ENCODE data around the gene INPP5D.

Gene INPP5D

GRCh38 chr2:233143700-233144331 lies 83.7 kb downstream of the INPP5D start:
- TF ChIP-seq CTCF (IDR thresholded peaks at IDR 0.05; ENCODE audit: low read depth, low read length) = no peak
- peaks cover 6% of the 10 kb centered on the region for H3K36me3 ChIP-seq
- no peak for DNase-seq
- H3K27me3 ChIP-seq (ENCODE audit: insufficient read depth, low read depth, severe bottlenecking) = no peaks in the 10 kb centered on the region
- H3K27ac ChIP-seq = no peak overlapping the region
- H3K4me3 ChIP-seq (ENCODE audit: low read depth, low read length) = no peak overlapping the region
- H3K9me3 ChIP-seq (ENCODE audit: severe bottlenecking) = peaks cover 3% of the 10 kb centered on the region

GRCh38 chr2:233145726-233146125 lies 85.6 kb downstream of the INPP5D start:
- TF ChIP-seq CTCF (IDR thresholded peaks at IDR 0.05; ENCODE audit: low read depth, low read length) = no peak
- Histone ChIP-seq H3K9me3 (ENCODE audit: severe bottlenecking) (no peaks in the 10 kb centered on the region), H3K27me3 (ENCODE audit: insufficient read depth, low read depth, severe bottlenecking) (no peaks in the 10 kb centered on the region), H3K27ac (no peak overlapping the region), H3K36me3 (peaks cover 11% of the 10 kb centered on the region), H3K4me3 (ENCODE audit: low read depth, low read length) (no peak overlapping the region)
- DNase-seq = no peak

DNA sequence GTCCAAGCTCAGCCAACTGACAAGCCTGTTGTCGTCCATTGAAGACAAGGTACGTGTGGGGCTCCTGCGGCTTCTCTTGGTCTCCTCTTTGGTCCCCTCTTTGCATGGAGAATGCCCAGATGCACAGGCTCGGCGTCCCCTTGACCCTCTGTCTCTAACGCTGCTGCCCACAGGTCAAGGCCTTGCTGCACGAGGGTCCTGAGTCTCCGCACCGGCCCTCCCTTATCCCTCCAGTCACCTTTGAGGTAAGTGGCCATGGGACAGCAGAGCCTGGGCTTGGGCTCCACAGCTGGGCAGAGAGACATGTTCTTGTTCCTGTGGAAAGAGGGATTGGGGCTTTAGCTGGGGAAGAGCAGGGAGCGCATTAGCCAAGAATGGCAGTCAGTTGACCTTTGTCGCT lies 86.1 kb downstream of the INPP5D start:
- DNase-seq = no peak
- Histone ChIP-seq H3K36me3 (peaks cover 11% of the 10 kb centered on the region), H3K4me3 (ENCODE audit: low read depth, low read length) (no peak overlapping the region), H3K27me3 (ENCODE audit: insufficient read depth, low read depth, severe bottlenecking) (no peaks in the 10 kb centered on the region), H3K9me3 (ENCODE audit: severe bottlenecking) (no peaks in the 10 kb centered on the region), H3K27ac (no peak overlapping the region)
- no peak for TF ChIP-seq CTCF (IDR thresholded peaks at IDR 0.05; ENCODE audit: low read depth, low read length)

DNA sequence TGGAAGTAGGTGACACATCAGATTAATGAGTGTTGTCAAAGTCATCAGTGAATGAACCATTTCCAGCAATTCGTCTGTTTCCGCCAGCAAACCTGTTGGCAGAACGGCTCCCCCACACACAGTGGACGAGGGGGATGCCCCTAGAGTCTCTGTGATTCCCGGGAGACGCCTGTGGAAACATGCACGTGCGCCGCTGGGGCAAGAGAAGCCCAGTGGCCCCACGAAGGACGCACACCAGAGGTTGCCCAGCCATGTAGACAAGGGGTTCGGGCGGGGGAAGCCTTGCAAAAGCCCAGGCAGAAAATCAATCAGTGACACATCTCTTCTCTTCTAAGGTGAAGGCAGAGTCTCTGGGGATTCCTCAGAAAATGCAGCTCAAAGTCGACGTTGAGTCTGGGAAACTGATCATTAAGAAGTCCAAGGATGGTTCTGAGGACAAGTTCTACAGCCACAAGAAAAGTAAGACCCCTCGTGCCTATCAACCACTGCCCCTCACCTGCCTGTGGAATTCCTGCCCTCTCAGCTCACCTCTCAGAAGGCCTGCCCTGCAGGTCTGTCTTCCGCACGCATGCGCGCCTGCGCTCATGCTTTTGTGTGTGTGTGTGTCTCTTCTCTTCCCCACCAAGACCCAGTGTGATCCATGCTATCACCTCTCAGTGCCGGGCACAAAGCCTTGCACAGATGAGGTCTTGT lies 87.1 kb downstream of the INPP5D start:
- Histone ChIP-seq H3K36me3 (peaks cover 11% of the 10 kb centered on the region), H3K27ac (no peak overlapping the region), H3K4me3 (ENCODE audit: low read depth, low read length) (no peak overlapping the region), H3K27me3 (ENCODE audit: insufficient read depth, low read depth, severe bottlenecking) (no peaks in the 10 kb centered on the region), H3K9me3 (ENCODE audit: severe bottlenecking) (no peaks in the 10 kb centered on the region)
- no peak for TF ChIP-seq CTCF (IDR thresholded peaks at IDR 0.05; ENCODE audit: low read depth, low read length)
- DNase-seq = no peak

DNA sequence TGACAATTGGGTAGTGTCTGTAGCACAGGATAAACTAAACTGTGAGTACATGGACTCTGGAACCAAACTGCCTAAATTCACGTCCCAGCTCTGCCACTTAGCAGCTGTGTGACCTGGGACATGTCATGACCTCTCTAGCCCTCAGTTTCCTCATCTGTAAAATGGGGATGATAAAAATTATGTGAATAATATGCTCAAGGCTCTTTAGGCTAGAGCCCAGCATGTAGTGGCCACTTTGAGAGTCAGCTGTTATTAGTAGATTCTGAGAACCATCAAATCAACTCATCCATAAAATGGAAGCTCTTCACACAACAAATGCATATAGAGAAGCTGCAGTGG lies 87.7 kb downstream of the INPP5D start:
- Histone ChIP-seq H3K9me3 (ENCODE audit: severe bottlenecking) (no peaks in the 10 kb centered on the region), H3K27ac (no peak overlapping the region), H3K27me3 (ENCODE audit: insufficient read depth, low read depth, severe bottlenecking) (no peaks in the 10 kb centered on the region), H3K36me3 (peaks cover 11% of the 10 kb centered on the region), H3K4me3 (ENCODE audit: low read depth, low read length) (no peak overlapping the region)
- DNase-seq = no peak
- no peak for TF ChIP-seq CTCF (IDR thresholded peaks at IDR 0.05; ENCODE audit: low read depth, low read length)

DNA sequence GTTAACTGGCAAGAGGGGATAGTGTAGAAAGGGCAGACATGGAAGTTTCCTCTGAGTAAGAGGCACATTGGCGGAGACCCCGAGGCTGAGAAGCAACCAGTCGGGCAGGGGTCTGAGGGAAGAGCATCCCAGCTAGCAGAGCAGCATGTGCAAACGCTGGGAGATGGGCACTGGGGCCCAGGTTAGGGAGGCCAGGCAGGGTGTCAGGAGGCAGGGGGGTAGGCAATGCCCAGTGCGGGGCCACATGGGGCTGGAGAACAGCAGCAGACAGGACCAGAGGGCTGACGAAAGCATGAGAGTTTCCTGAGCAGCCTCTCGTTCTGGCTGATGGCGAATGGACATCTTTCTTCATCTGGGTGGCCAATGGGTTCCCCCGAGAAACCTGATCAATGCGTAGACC lies 88.2 kb downstream of the INPP5D start:
- no peak for DNase-seq
- no peaks in the 10 kb centered on the region for H3K9me3 ChIP-seq (ENCODE audit: severe bottlenecking)
- peaks cover 11% of the 10 kb centered on the region for H3K36me3 ChIP-seq
- H3K27me3 ChIP-seq (ENCODE audit: insufficient read depth, low read depth, severe bottlenecking) = no peaks in the 10 kb centered on the region
- TF ChIP-seq CTCF (IDR thresholded peaks at IDR 0.05; ENCODE audit: low read depth, low read length) = no peak
- no peak overlapping the region for H3K27ac ChIP-seq
- no peak overlapping the region for H3K4me3 ChIP-seq (ENCODE audit: low read depth, low read length)

Data from WERI-Rb-1 (cell line).